Coronary artery (tissue), 2 donors: ENCODE data around the gene EPB41L1.

ENCODE experiments used
- DNase-seq: peaks from one replicate; pipeline ENCODE4 v3.0.0-alpha.2; 2017; ENCODE audit warnings: low spot score
- H3K27ac ChIP-seq, 2 donors: fragments of 200-600 bp; sonication (generic); one replicate each; pipeline ENCODE4 v1.5.1; 2016 to 2019
- H3K4me3 ChIP-seq: fragments of 200-600 bp; sonication (generic); 2 replicates; pipeline ENCODE4 v1.5.1; 2016; ENCODE audit warnings: mild to moderate bottlenecking, moderate library complexity
- CTCF ChIP-seq: fragments of 200-600 bp; sonication (generic); IDR thresholded peaks from one replicate; pipeline ENCODE4 v1.5.1; 2019; ENCODE audit warnings: antibody characterized with exemption

Gene EPB41L1

GRCh38 chr20:36201198-36201597 lies 46.7 kb downstream of the EPB41L1 start:
- no peak overlapping the region for H3K4me3 ChIP-seq
- TF ChIP-seq CTCF = no peak

GRCh38 chr20:36202891-36203338 lies 48.4 kb downstream of the EPB41L1 start:
- no peak overlapping the region for H3K4me3 ChIP-seq
- DNase-seq = no peak
- H3K27ac ChIP-seq = no peak overlapping the region
- peak; percentile 91 for TF ChIP-seq CTCF

More at GRCh38 chr20:36201198-36201597, 46.7 kb downstream of the EPB41L1 start:
- no peak overlapping the region for H3K27ac ChIP-seq
- DNase-seq = no peak

- Histone ChIP-seq H3K4me3 (no peak overlapping the region), H3K27ac (no peak overlapping the region)
- no peak for DNase-seq
- no peak for TF ChIP-seq CTCF
Measured at GRCh38 chr20:36203861-36204260, 49.3 kb downstream of the EPB41L1 start.

- H3K27ac ChIP-seq = no peak overlapping the region
- DNase-seq = no peak
- TF ChIP-seq CTCF = no peak
- no peak overlapping the region for H3K4me3 ChIP-seq
Measured at GRCh38 chr20:36205026-36205425, 50.5 kb downstream of the EPB41L1 start.

- Histone ChIP-seq H3K4me3 (no peak overlapping the region), H3K27ac (no peak overlapping the region)
- TF ChIP-seq CTCF = no peak
- DNase-seq = no peak
Measured at GRCh38 chr20:36206068-36206467, 51.5 kb downstream of the EPB41L1 start.

- Histone ChIP-seq H3K27ac (no peak overlapping the region), H3K4me3 (no peak overlapping the region)
- no peak for DNase-seq
- TF ChIP-seq CTCF = no peak
Measured at GRCh38 chr20:36206641-36207040, 52.1 kb downstream of the EPB41L1 start.

- Histone ChIP-seq H3K4me3 (no peak overlapping the region), H3K27ac (no peak overlapping the region)
- DNase-seq = no peak
- TF ChIP-seq CTCF = no peak
Measured at GRCh38 chr20:36207602-36208001, 53.1 kb downstream of the EPB41L1 start.
